Natural killer cell (primary cell): Measurements from ENCODE around the gene PRKAG2. TPM values are rescaled to one million over a fixed set of nuclear protein-coding genes. Genes with fewer than 3 reads are reported as not detected.

Source experiments
- ATAC-seq, 3 donors: fragments of 150-1000 bp in 2 of 3; fragments of 200-7000 bp in 1 of 3; cut with Tn5 transposase; 1 replicate in 1 of 3; 2 replicates in 2 of 3; pipeline ENCODE4 v1.10.0; 2021; ENCODE audit warnings: mild to moderate bottlenecking in 2 of 3, moderate library complexity in 2 of 3
- DNase-seq, 2 donors: peaks; one replicate each; pipeline versions ENCODE4 v3.0.0 to v3.0.0-alpha.2; 2013 to 2021; ENCODE audit warnings: mixed read lengths in 1 of 2
- H3K27ac ChIP-seq: one replicate; pipeline ENCODE4 v1.5.1; 2013; ENCODE audit warnings: mild to moderate bottlenecking, low read length
- H3K27me3 ChIP-seq: one replicate; pipeline ENCODE4 v1.6.1; 2013; ENCODE audit warnings: low read length; ENCODE audit not compliant: control insufficient read depth, insufficient read depth
- H3K36me3 ChIP-seq: one replicate; pipeline ENCODE4 v1.6.1; 2013; ENCODE audit warnings: low read length; ENCODE audit not compliant: control insufficient read depth, insufficient read depth
- H3K4me1 ChIP-seq: one replicate; pipeline ENCODE4 v1.6.1; 2013; ENCODE audit warnings: low read length; ENCODE audit not compliant: control insufficient read depth, insufficient read depth
- H3K4me3 ChIP-seq: one replicate; pipeline ENCODE4 v1.5.1; 2013; ENCODE audit warnings: low read length
- H3K9me3 ChIP-seq: one replicate; pipeline ENCODE4 v1.6.1; 2013; ENCODE audit warnings: low read length; ENCODE audit not compliant: control insufficient read depth, insufficient read depth
- H3K27ac Mint-ChIP-seq, 2 donors: one replicate each; pipeline ENCODE4 v1.8.0; 2022; ENCODE audit warnings: mild to moderate bottlenecking in 2 of 2, mixed read lengths in 2 of 2, moderate library complexity in 1 of 2
- H3K27me3 Mint-ChIP-seq, 2 donors: one replicate each; pipeline ENCODE4 v1.8.0; 2022; ENCODE audit warnings: low read depth in 2 of 2, mixed read lengths in 2 of 2
- H3K36me3 Mint-ChIP-seq: one replicate; pipeline ENCODE4 v1.8.0; 2022; ENCODE audit warnings: mixed read lengths
- H3K4me1 Mint-ChIP-seq, 2 donors: one replicate each; pipeline ENCODE4 v1.8.0; 2022; ENCODE audit warnings: mixed read lengths in 2 of 2
- H3K4me3 Mint-ChIP-seq: one replicate; pipeline ENCODE4 v1.8.0; 2022; ENCODE audit warnings: mild to moderate bottlenecking, moderate library complexity, mixed read lengths
- H3K9me3 Mint-ChIP-seq, 2 donors: one replicate each; pipeline ENCODE4 v1.8.0; 2022; ENCODE audit warnings: mixed read lengths in 2 of 2
- CTCF ChIP-seq: fragments of 200-600 bp; IDR thresholded peaks from one replicate; pipeline ENCODE4 v1.8.0; 2022; ENCODE audit warnings: antibody characterized with exemption
- WGBS: methylation state at CpG from one replicate; pipeline ENCODE4 v1.1.7; 2013; ENCODE audit warnings: missing lambda C conversion rate; ENCODE audit not compliant: insufficient coverage; 5-methylcytosine and 5-hydroxymethylcytosine counted together
- intact Hi-C: fragments of 100-400 bp; cut with micrococcal nuclease; formaldehyde crosslinking; loops from one replicate; pipeline ENCODE4 v1.14.2; 2022
- total RNA-seq, 4 donors: library from RNA; stranded (reverse); fragments of 120-200 nt in 1 of 4; gene quantifications; one replicate each; pipeline versions ENCODE4 v1.2.3 to v1.2.4, GENCODE V29; 2013 to 2022

PRKAG2 gene
- total RNA-seq, 3 donors from 2014 or later (not counting 1 experiment from before 2014, with no cell fraction given): 42.6 to 66.5 (median 64.4) TPM

- DNase-seq (no peak), ATAC-seq (no peak)
- intact Hi-C loops: no loop called here
- Mint-ChIP-seq H3K4me3 (no peak overlapping the region), H3K36me3 (no peaks in the 10 kb centered on the region), H3K9me3 (no peaks in the 10 kb centered on the region), H3K27ac (no peak overlapping the region), H3K27me3 (peaks cover 33% of the 10 kb centered on the region in 2 donors), H3K4me1 (no peaks in the 10 kb centered on the region)
- TF ChIP-seq CTCF: no peak
- H3K4me3 ChIP-seq: no peak overlapping the region
- H3K4me1 ChIP-seq: no peaks in the 10 kb centered on the region
- H3K27me3 ChIP-seq: no peaks in the 10 kb centered on the region
- 93% methylated on average over 17 of the region's 17 CpGs for WGBS
- no peaks in the 10 kb centered on the region for H3K36me3 ChIP-seq
- H3K9me3 ChIP-seq: no peaks in the 10 kb centered on the region
- no peak overlapping the region for H3K27ac ChIP-seq
These were observed 25.4 kb upstream of the PRKAG2 start for GRCh38 chr7:151902311-151902710.

GRCh38 chr7:151901828-151902227, 24.9 kb upstream of the PRKAG2 start:
- H3K27me3 Mint-ChIP-seq: peaks cover 29 to 30% of the 10 kb centered on the region in 2 donors
- intact Hi-C loops: no loop called here
- TF ChIP-seq CTCF: no peak
- DNase-seq (no peak), ATAC-seq (no peak)
- no peaks in the 10 kb centered on the region for H3K36me3 Mint-ChIP-seq
- H3K4me3 ChIP-seq: no peak overlapping the region
- no peak overlapping the region for H3K4me3 Mint-ChIP-seq
- H3K27me3 ChIP-seq: no peaks in the 10 kb centered on the region
- H3K27ac ChIP-seq: no peak overlapping the region
- no peak overlapping the region for H3K27ac Mint-ChIP-seq
- H3K4me1 ChIP-seq: no peaks in the 10 kb centered on the region
- no peaks in the 10 kb centered on the region for H3K4me1 Mint-ChIP-seq
- no peaks in the 10 kb centered on the region for H3K9me3 Mint-ChIP-seq
- 83% methylated on average over 4 of the region's 5 CpGs for WGBS
- H3K9me3 ChIP-seq: no peaks in the 10 kb centered on the region
- no peaks in the 10 kb centered on the region for H3K36me3 ChIP-seq

- no peak overlapping the region for H3K27ac ChIP-seq
- intact Hi-C loops: no loop called here
- H3K36me3 Mint-ChIP-seq: no peaks in the 10 kb centered on the region
- no peak overlapping the region for H3K4me3 ChIP-seq
- WGBS: 93% methylated on average over 17 of the region's 17 CpGs
- H3K4me3 Mint-ChIP-seq: no peak overlapping the region
- H3K27me3 ChIP-seq: no peaks in the 10 kb centered on the region
- peaks cover 24 to 29% of the 10 kb centered on the region in 2 donors for H3K27me3 Mint-ChIP-seq
- H3K4me1 ChIP-seq: no peaks in the 10 kb centered on the region
- no peaks in the 10 kb centered on the region for H3K9me3 Mint-ChIP-seq
- H3K9me3 ChIP-seq: no peaks in the 10 kb centered on the region
- H3K4me1 Mint-ChIP-seq: no peaks in the 10 kb centered on the region
- no peak overlapping the region for H3K27ac Mint-ChIP-seq
- ATAC-seq: no peak
- H3K36me3 ChIP-seq: no peaks in the 10 kb centered on the region
- DNase-seq: no peak
- TF ChIP-seq CTCF: no peak
These were observed 24.2 kb upstream of the PRKAG2 start for GRCh38 chr7:151900986-151901621.

- 85% methylated on average over 5 of the region's 5 CpGs for WGBS
- no peaks in the 10 kb centered on the region for H3K27me3 ChIP-seq
These were observed 23.7 kb upstream of the PRKAG2 start for GRCh38 chr7:151900591-151900985.

More at GRCh38 chr7:151900591-151900985, 23.7 kb upstream of the PRKAG2 start:
- no peaks in the 10 kb centered on the region for H3K9me3 ChIP-seq
- no peaks in the 10 kb centered on the region for H3K36me3 ChIP-seq
- Mint-ChIP-seq H3K4me1 (no peaks in the 10 kb centered on the region), H3K4me3 (no peak overlapping the region), H3K36me3 (no peaks in the 10 kb centered on the region), H3K27ac (no peak overlapping the region), H3K27me3 (peaks cover 24 to 27% of the 10 kb centered on the region in 2 donors), H3K9me3 (no peaks in the 10 kb centered on the region)
- no peaks in the 10 kb centered on the region for H3K4me1 ChIP-seq
- H3K27ac ChIP-seq: no peak overlapping the region
- DNase-seq (no peak), ATAC-seq (no peak)
- no peak for TF ChIP-seq CTCF
- no peak overlapping the region for H3K4me3 ChIP-seq
- intact Hi-C loops: no loop called here
